ENCODE data around the gene SPATA31A5. TPM values are rescaled to one million over a fixed set of nuclear protein-coding genes. Genes with fewer than 3 reads are reported as not detected.

Gene SPATA31A5
- total RNA-seq, result not detected in 2 replicates

DNA sequence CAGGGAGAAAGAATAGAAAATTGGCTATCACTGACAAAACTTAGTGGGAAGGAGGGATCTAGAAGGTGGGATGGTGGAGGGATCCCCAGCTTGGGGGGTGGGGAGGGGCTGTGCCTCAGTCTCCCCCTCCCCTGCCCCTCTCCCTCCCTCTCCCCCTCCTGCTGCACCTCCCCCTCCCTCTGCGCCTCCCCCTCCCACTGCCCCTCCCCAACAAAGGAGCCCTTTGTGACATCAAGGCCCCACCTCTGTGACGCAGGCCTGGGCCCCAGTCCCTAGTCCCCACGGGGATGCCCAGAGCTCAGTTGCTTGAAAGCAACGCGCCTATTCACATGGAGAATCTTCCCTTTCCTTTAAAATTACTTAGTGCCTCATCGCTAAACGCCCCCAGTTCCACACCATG, at the start of gene SPATA31A5:
Gene SPATA31A5 (plus strand): TSS at position 301 of the 400 bp plus-strand sequence. CDS start 29 bp downstream, at position 330.

